Chondrocyte (in vitro differentiated cells): ENCODE results near the gene MACROD2. TPM values are rescaled to one million over a fixed set of nuclear protein-coding genes. Genes with fewer than 3 reads are reported as not detected.

ENCODE experiments used
- DNase-seq: peaks from one replicate; pipeline ENCODE4 v3.0.0; 2021; ENCODE audit warnings: mixed read lengths, low spot score
- H3K27ac Mint-ChIP-seq: one replicate; pipeline ENCODE4 v1.8.0; 2021; ENCODE audit warnings: mild to moderate bottlenecking, moderate library complexity, mixed read lengths; ENCODE audit not compliant: unreplicated experiment
- H3K27me3 Mint-ChIP-seq: 2 replicates; pipeline ENCODE4 v1.8.0; 2021; ENCODE audit warnings: low read depth, mixed read lengths
- H3K36me3 Mint-ChIP-seq: 2 replicates; pipeline ENCODE4 v1.8.0; 2021; ENCODE audit warnings: low read depth, mixed read lengths
- H3K4me1 Mint-ChIP-seq: 2 replicates; pipeline ENCODE4 v1.8.0; 2021; ENCODE audit warnings: low read depth, mild to moderate bottlenecking, mixed read lengths
- H3K4me3 Mint-ChIP-seq: one replicate; pipeline ENCODE4 v1.8.0; 2021; ENCODE audit warnings: mild to moderate bottlenecking, moderate library complexity, mixed read lengths; ENCODE audit not compliant: unreplicated experiment
- H3K9me3 Mint-ChIP-seq: 2 replicates; pipeline ENCODE4 v1.8.0; 2021; ENCODE audit warnings: low read depth, mixed read lengths
- total RNA-seq: library from RNA; stranded (reverse); gene quantifications from 3 replicates; pipeline ENCODE4 v1.2.1, GENCODE V29; 2021
- TF ChIP-seq, protein P1 (sequence below): fragments of 200-600 bp; sonication (generic); IDR thresholded peaks from 2 replicates; pipeline ENCODE4 v1.5.0; 2021; ENCODE audit warnings: antibody characterized with exemption, mild to moderate bottlenecking, moderate library complexity

MACROD2 gene
- total RNA-seq, 1 donor from 2014 or later, result 3.2 TPM

DNA sequence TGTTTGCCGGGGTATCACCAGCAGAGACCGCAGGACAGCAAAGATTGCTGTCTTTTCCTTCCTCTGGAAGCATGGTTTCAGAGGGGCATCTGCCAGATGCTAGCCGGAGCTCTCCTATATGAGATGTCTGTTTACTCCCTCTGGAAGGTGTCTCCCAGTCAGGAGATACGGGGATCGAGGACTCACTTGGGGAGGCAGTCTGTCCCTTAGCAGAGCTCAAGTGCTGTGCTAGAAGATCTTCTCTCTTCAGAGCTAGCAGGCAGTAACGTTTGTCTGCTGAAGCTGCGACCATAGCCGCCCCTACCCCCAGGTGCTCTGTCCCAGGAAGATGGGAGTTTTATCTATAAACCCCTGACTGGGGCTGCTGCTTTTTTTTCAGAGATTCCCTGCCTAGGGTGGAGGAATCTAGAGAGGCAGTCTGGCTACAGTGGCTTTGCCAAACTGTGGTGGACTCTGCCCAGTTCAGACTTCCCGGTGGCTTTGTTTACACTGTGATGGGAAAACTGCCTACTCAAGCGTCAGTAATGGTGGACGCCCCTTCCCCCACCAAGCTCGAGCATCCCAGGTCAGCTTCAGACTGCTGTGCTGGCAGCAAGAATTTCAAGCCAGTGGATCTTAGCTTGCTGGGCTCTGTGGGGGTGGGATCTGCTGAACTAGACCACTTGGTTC lies 475.0 kb downstream of the MACROD2 start:
- TF ChIP-seq, protein P1, sequence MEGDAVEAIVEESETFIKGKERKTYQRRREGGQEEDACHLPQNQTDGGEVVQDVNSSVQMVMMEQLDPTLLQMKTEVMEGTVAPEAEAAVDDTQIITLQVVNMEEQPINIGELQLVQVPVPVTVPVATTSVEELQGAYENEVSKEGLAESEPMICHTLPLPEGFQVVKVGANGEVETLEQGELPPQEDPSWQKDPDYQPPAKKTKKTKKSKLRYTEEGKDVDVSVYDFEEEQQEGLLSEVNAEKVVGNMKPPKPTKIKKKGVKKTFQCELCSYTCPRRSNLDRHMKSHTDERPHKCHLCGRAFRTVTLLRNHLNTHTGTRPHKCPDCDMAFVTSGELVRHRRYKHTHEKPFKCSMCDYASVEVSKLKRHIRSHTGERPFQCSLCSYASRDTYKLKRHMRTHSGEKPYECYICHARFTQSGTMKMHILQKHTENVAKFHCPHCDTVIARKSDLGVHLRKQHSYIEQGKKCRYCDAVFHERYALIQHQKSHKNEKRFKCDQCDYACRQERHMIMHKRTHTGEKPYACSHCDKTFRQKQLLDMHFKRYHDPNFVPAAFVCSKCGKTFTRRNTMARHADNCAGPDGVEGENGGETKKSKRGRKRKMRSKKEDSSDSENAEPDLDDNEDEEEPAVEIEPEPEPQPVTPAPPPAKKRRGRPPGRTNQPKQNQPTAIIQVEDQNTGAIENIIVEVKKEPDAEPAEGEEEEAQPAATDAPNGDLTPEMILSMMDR, result no peak
- H3K36me3 Mint-ChIP-seq, result no peaks in the 10 kb centered on the region
- no peak overlapping the region for H3K27ac Mint-ChIP-seq
- no peaks in the 10 kb centered on the region for H3K4me1 Mint-ChIP-seq
- DNase-seq, result no peak
- no peaks in the 10 kb centered on the region for H3K27me3 Mint-ChIP-seq
- no peak overlapping the region for H3K4me3 Mint-ChIP-seq
- peaks cover 2% of the 10 kb centered on the region for H3K9me3 Mint-ChIP-seq

GRCh38 chr20:14470977-14471661 lies 475.8 kb downstream of the MACROD2 start:
- no peak for DNase-seq
- TF ChIP-seq, protein P1, result no peak
- Mint-ChIP-seq H3K4me1 (no peaks in the 10 kb centered on the region), H3K9me3 (no peaks in the 10 kb centered on the region), H3K27ac (no peak overlapping the region), H3K36me3 (no peaks in the 10 kb centered on the region), H3K27me3 (no peaks in the 10 kb centered on the region), H3K4me3 (no peak overlapping the region)

DNA sequence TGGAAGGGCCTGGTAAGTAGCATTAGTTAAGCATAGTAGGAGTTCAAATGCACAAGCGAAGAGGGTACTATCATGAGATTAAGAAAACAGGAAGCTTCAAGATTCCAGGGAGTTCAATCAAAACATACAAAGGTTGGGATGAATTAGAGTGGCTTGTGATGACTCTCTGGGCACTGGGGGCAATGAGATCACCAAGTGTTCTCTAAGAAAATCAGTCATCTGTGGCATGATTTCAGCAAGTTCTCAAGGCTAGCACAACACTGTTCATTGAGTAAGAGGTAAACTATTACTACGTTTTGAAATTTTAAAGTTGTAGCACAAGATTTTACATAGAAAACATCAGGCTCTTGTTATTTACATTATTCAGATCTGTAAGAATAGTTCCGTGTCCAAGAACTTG lies 481.8 kb downstream of the MACROD2 start:
- H3K27me3 Mint-ChIP-seq, result no peaks in the 10 kb centered on the region
- DNase-seq, result no peak
- no peak overlapping the region for H3K4me3 Mint-ChIP-seq
- no peak overlapping the region for H3K27ac Mint-ChIP-seq
- H3K9me3 Mint-ChIP-seq, result no peaks in the 10 kb centered on the region
- H3K36me3 Mint-ChIP-seq, result no peaks in the 10 kb centered on the region
- no peaks in the 10 kb centered on the region for H3K4me1 Mint-ChIP-seq
- TF ChIP-seq, protein P1, result no peak

DNA sequence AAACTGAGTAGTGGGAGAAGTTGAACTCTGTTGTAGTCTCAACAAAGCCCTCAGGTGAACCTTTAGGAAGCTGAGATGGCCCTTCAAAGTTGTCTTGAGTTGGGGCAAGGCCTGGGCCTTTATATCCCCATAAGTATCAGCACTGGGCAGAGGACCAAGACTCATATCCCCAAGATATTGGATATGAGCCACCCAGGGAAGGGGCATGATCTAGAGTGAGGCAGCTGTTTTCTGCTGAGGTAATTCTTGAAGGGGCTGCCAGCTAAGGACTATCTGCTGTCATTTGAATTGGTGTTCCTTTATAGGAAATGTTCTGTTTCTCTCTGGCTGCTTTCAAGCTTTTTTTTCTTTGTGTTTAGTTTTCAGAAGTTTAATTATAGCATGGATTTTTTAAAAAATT lies 482.8 kb downstream of the MACROD2 start:
- no peak for DNase-seq
- H3K27ac Mint-ChIP-seq, result no peak overlapping the region
- H3K36me3 Mint-ChIP-seq, result no peaks in the 10 kb centered on the region
- no peak overlapping the region for H3K4me3 Mint-ChIP-seq
- no peaks in the 10 kb centered on the region for H3K27me3 Mint-ChIP-seq
- TF ChIP-seq, protein P1, result no peak
- H3K4me1 Mint-ChIP-seq, result no peaks in the 10 kb centered on the region
- H3K9me3 Mint-ChIP-seq, result no peaks in the 10 kb centered on the region

DNA sequence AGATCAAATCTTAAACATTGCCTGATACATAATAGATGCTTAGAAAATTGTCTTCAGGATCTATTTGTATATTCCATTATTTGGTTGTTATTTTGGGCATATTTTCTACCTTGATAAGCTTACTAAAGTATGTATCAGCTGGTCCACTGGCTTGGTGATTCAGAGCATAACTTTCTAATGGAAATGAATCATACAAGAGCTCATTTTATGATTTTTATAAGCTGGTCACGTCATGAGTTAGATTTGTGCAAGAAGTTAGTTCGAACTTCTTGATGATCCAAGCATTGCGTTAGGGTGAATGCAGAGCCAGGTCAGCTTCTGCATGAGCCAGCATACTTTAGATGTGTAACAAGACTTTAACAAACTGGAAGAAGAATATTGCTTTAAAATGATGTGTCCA lies 486.5 kb downstream of the MACROD2 start:
- Mint-ChIP-seq H3K4me3 (no peak overlapping the region), H3K27ac (no peak overlapping the region), H3K36me3 (no peaks in the 10 kb centered on the region), H3K27me3 (no peaks in the 10 kb centered on the region), H3K4me1 (no peaks in the 10 kb centered on the region), H3K9me3 (peaks cover 2% of the 10 kb centered on the region)
- TF ChIP-seq, protein P1, result no peak
- DNase-seq, result no peak
